HG03469 (cell line): ENCODE results near the gene FBXO34.
"Not testable (repeated sequence)": the region's sequence is repeated elsewhere in the genome, so short reads cannot be mapped to it uniquely, and the experiment has no call there.

Source experiments
- ATAC-seq: cut with Tn5 transposase; IDR thresholded peaks from one replicate; pipeline ENCODE4 v1.9.1; 2021; ENCODE audit warnings: mild to moderate bottlenecking, moderate library complexity, moderate number of reproducible peaks; ENCODE audit not compliant: unreplicated experiment

The FBXO34 gene

GRCh38 chr14:55381040-55381439, 109.8 kb downstream of the FBXO34 start:
- no peak for ATAC-seq

GRCh38 chr14:55381561-55381960, 110.3 kb downstream of the FBXO34 start:
- ATAC-seq: no peak

- ATAC-seq: no peak
Observed at GRCh38 chr14:55382483-55382882, 111.3 kb downstream of the FBXO34 start.

GRCh38 chr14:55383056-55383466, 111.8 kb downstream of the FBXO34 start:
- ATAC-seq: not testable (repeated sequence)

- ATAC-seq: no peak
Observed at GRCh38 chr14:55383541-55384140, 112.4 kb downstream of the FBXO34 start.

- no peak for ATAC-seq
Observed at GRCh38 chr14:55384536-55384935, 113.3 kb downstream of the FBXO34 start.

- ATAC-seq: no peak
Observed at GRCh38 chr14:55386037-55386808, 115.0 kb downstream of the FBXO34 start.

- no peak for ATAC-seq
Observed at GRCh38 chr14:55387121-55387520, 115.9 kb downstream of the FBXO34 start.

- ATAC-seq: no peak
Observed at GRCh38 chr14:55388160-55388559, 116.9 kb downstream of the FBXO34 start.

GRCh38 chr14:55389330-55389729, 118.1 kb downstream of the FBXO34 start:
- no peak for ATAC-seq

- no peak for ATAC-seq
Observed at GRCh38 chr14:55398679-55399078, 127.5 kb downstream of the FBXO34 start.

GRCh38 chr14:55399183-55399582, 128.0 kb downstream of the FBXO34 start:
- ATAC-seq: no peak

- ATAC-seq: no peak
Observed at GRCh38 chr14:55399852-55400251, 128.6 kb downstream of the FBXO34 start.

GRCh38 chr14:55401751-55402150, 130.5 kb downstream of the FBXO34 start:
- ATAC-seq: no peak
